HCT116 (cell line): ENCODE results near the gene ADCK1. TPM values are rescaled to one million over a fixed set of nuclear protein-coding genes. Genes with fewer than 3 reads are reported as not detected.

Experiments
- ATAC-seq: fragments of 200-7000 bp; cut with Tn5 transposase; 2 replicates; pipeline ENCODE4 v1.9.1; 2020; ENCODE audit warnings: mild to moderate bottlenecking, moderate library complexity
- BruUV-seq: library from RNA; stranded (reverse); fragments of 400-500 nt; replicated peaks from 2 replicates; lab custom pipeline; 2021; lab: Mats Ljungman, UMichigan
- CTCF ChIA-PET: fragments of 300-600 bp; sonication (Branson Sonifier 250); formaldehyde crosslinking; loops from one replicate; lab custom pipeline; 2021; ENCODE audit warnings: antibody characterized with exemption; lab: Charles Lee
- POLR2A ChIA-PET: fragments of 300-600, 350-600 bp; sonication (Branson Sonifier 250); formaldehyde crosslinking; loops from one replicate; lab custom pipeline; 2021; ENCODE audit warnings: antibody characterized with exemption; lab: Charles Lee
- RAD21 ChIA-PET, 2 experiments: fragments of 300-600 bp; sonication (Branson Sonifier 250); formaldehyde crosslinking; loops; one replicate each; lab custom pipeline; 2023; ENCODE audit warnings: low total read pairs in 2 of 2; ENCODE audit not compliant: uncharacterized antibody in 2 of 2, unreplicated experiment in 2 of 2, low non-redundant PET in 1 of 2; lab: Charles Lee
- DNase-seq: peaks from one replicate; pipeline ENCODE4 v3.0.0-alpha.2; 2010; ENCODE audit warnings: low read depth, low spot score
- H2AFZ ChIP-seq: fragments of 200-600 bp; shearing (Covaris generic), sonication (generic); 2 replicates; pipeline ENCODE4 v1.6.1; 2017; ENCODE audit warnings: low read depth, mixed run types, mixed read lengths, antibody characterized with exemption, low read length; ENCODE audit not compliant: poor library complexity, severe bottlenecking
- H3K27ac ChIP-seq: 2 replicates; pipeline ENCODE4 v1.5.1; 2012; ENCODE audit warnings: low read depth, low read length
- H3K27me3 ChIP-seq: fragments of 200-600 bp; sonication (generic); 2 replicates; pipeline ENCODE4 v1.6.1; 2016; ENCODE audit warnings: mixed run types, low read length, mixed read lengths; ENCODE audit not compliant: insufficient read depth
- H3K36me3 ChIP-seq, 2 experiments: fragments of 200-500 bp in 1 of 2; fragments of 200-600 bp in 1 of 2; sonication (Bioruptor generic) in 1 of 2; sonication (generic) in 1 of 2; 2 replicates each; pipeline versions ENCODE4 v1.5.1 to v1.6.1; 2014 to 2016; ENCODE audit warnings: low read length in 2 of 2, inconsistent platforms in 1 of 2, mixed read lengths in 1 of 2, mixed run types in 1 of 2; ENCODE audit not compliant: insufficient read depth in 2 of 2, control insufficient read depth in 1 of 2
- H3K4me1 ChIP-seq, 2 experiments: fragments of 200-600 bp in 1 of 2; sonication (generic) in 1 of 2; 2 replicates each; pipeline versions ENCODE4 v1.5.1 to v1.6.1; 2012 to 2017; ENCODE audit warnings: low read length in 2 of 2, inconsistent platforms in 1 of 2, mild to moderate bottlenecking in 1 of 2, mixed read lengths in 1 of 2, mixed run types in 1 of 2, moderate library complexity in 1 of 2; ENCODE audit not compliant: insufficient read depth in 2 of 2, control insufficient read depth in 1 of 2
- H3K4me2 ChIP-seq: fragments of 200-600 bp; sonication (generic); 2 replicates; pipeline ENCODE4 v1.6.1; 2017; ENCODE audit warnings: mixed run types, low read length, mixed read lengths
- H3K4me3 ChIP-seq, 2 experiments: fragments of 200-600 bp in 1 of 2; sonication (generic) in 1 of 2; replicated peaks in 1 of 2; 2 replicates each; pipeline ENCODE4 v1.5.1; 2011 to 2016; ENCODE audit warnings: low read length in 2 of 2, control low read depth in 1 of 2, low read depth in 1 of 2, mild to moderate bottlenecking in 1 of 2, mixed read lengths in 1 of 2, mixed run types in 1 of 2
- H3K79me2 ChIP-seq: fragments of 200-600 bp; sonication (generic); 2 replicates; pipeline ENCODE4 v1.6.1; 2017; ENCODE audit warnings: mild to moderate bottlenecking, mixed run types, low read length, moderate library complexity, mixed read lengths; ENCODE audit not compliant: insufficient read depth
- H3K9ac ChIP-seq: fragments of 200-600 bp; sonication (generic); 2 replicates; pipeline ENCODE4 v1.6.1; 2016; ENCODE audit warnings: low read length, mixed read lengths
- H3K9me2 ChIP-seq: fragments of 200-600 bp; sonication (generic), shearing (Covaris generic); 2 replicates; pipeline ENCODE4 v1.6.1; 2017; ENCODE audit warnings: mixed run types, mild to moderate bottlenecking, moderate library complexity; ENCODE audit not compliant: insufficient read depth
- H3K9me3 ChIP-seq, 2 experiments: fragments of 200-500 bp in 1 of 2; fragments of 200-600 bp in 1 of 2; sonication (Bioruptor generic) in 1 of 2; sonication (generic) in 1 of 2; 2 replicates each; pipeline ENCODE4 v1.6.1; 2014 to 2017; ENCODE audit warnings: low read length in 2 of 2, mixed read lengths in 2 of 2, inconsistent platforms in 1 of 2, low read depth in 1 of 2, mild to moderate bottlenecking in 1 of 2, mixed run types in 1 of 2, moderate library complexity in 1 of 2; ENCODE audit not compliant: control insufficient read depth in 1 of 2, insufficient read depth in 1 of 2
- H4K20me1 ChIP-seq: fragments of 200-600 bp; sonication (generic), shearing (Covaris generic); 2 replicates; pipeline ENCODE4 v1.6.1; 2017; ENCODE audit warnings: mixed run types, mild to moderate bottlenecking, moderate library complexity; ENCODE audit not compliant: insufficient read depth
- ATF3 ChIP-seq: IDR thresholded peaks from 2 replicates; pipeline ENCODE4 v1.6.1; 2012
- CEBPB ChIP-seq: IDR thresholded peaks from 2 replicates; pipeline ENCODE4 v1.6.1; 2012; ENCODE audit warnings: low read depth
- ELF1 ChIP-seq: IDR thresholded peaks from 2 replicates; pipeline ENCODE4 v1.6.1; 2012; ENCODE audit warnings: low read depth, borderline replicate concordance
- EZH2 ChIP-seq: fragments of 200-600 bp; sonication (generic); IDR thresholded peaks from 2 replicates; pipeline ENCODE4 v1.6.1; 2017; ENCODE audit warnings: antibody characterized with exemption, mixed run types
- JUND ChIP-seq: IDR thresholded peaks from 2 replicates; pipeline ENCODE4 v1.6.1; 2012
- POLR2A ChIP-seq: IDR thresholded peaks from 2 replicates; pipeline ENCODE4 v1.7.0; 2011; ENCODE audit warnings: borderline replicate concordance; ENCODE audit not compliant: insufficient read depth, insufficient read length; ENCODE audit errors: extremely low read depth
- POLR2AphosphoS5 ChIP-seq: IDR thresholded peaks from 2 replicates; pipeline ENCODE4 v1.6.1; 2011; ENCODE audit warnings: mild to moderate bottlenecking, low read depth, low read length, moderate library complexity
- RAD21 ChIP-seq: IDR thresholded peaks from 2 replicates; pipeline ENCODE4 v1.6.1; 2012; ENCODE audit warnings: low read depth, mild to moderate bottlenecking
- REST ChIP-seq: IDR thresholded peaks from 2 replicates; pipeline ENCODE4 v1.6.1; 2012; ENCODE audit warnings: low read depth
- SIN3A ChIP-seq: IDR thresholded peaks from 2 replicates; pipeline ENCODE4 v1.6.1; 2012; ENCODE audit warnings: low read depth
- SP1 ChIP-seq: IDR thresholded peaks from 2 replicates; pipeline ENCODE4 v1.6.1; 2012; ENCODE audit warnings: low read depth
- YY1 ChIP-seq: IDR thresholded peaks from 2 replicates; pipeline ENCODE4 v1.6.1; 2011; ENCODE audit warnings: low read length, low read depth, moderate library complexity, mild to moderate bottlenecking; ENCODE audit not compliant: insufficient replicate concordance; ENCODE audit errors: extremely low read depth
- ZBTB33 ChIP-seq: IDR thresholded peaks from 2 replicates; pipeline ENCODE4 v1.6.1; 2011; ENCODE audit warnings: mild to moderate bottlenecking, low read length, moderate library complexity; ENCODE audit not compliant: insufficient replicate concordance; ENCODE audit errors: extremely low read depth
- ZFX ChIP-seq: fragments of 450-650 bp; IDR thresholded peaks from 2 replicates; pipeline ENCODE4 v1.6.1; 2017
- intact Hi-C: fragments of 100-400 bp; cut with micrococcal nuclease; formaldehyde crosslinking; loops from 2 replicates; pipeline ENCODE4 v1.10.0; 2022
- total RNA-seq: library from RNA; stranded (reverse); gene quantifications from one replicate; pipeline ENCODE4 v1.2.1, GENCODE V29; 2021; ENCODE audit not compliant: unreplicated experiment

ADCK1 gene
- total RNA-seq, 1 experiment from 2014 or later: 6.0 TPM

GRCh38 chr14:77752799-77753516 is 47.0 kb upstream of the ADCK1 start:
- peaks cover 67% of the 10 kb centered on the region for H3K79me2 ChIP-seq
- TSS peak; percentile 0 for BruUV-seq
- peaks cover 34 to 40% of the 10 kb centered on the region in 2 experiments for H3K36me3 ChIP-seq
- H3K9me2 ChIP-seq: no peaks in the 10 kb centered on the region
- H4K20me1 ChIP-seq: peaks cover 11% of the 10 kb centered on the region
- H3K9ac ChIP-seq: no peak overlapping the region
- H3K9me3 ChIP-seq: no peaks in the 10 kb centered on the region
- POLR2A ChIA-PET: no interaction called here
- no peak for TF ChIP-seq JUND
- TF ChIP-seq ZBTB33: no peak
- no peak for TF ChIP-seq CEBPB
- TF ChIP-seq POLR2A: no peak
- no peak for TF ChIP-seq REST
- no peak for TF ChIP-seq ATF3
- TF ChIP-seq EZH2: no peak
- no peak for TF ChIP-seq ELF1
- no peak for TF ChIP-seq POLR2AphosphoS5
- TF ChIP-seq SIN3A: no peak
- no peak for TF ChIP-seq ZFX
- TF ChIP-seq YY1: no peak
- no peak for TF ChIP-seq RAD21
- no peak for TF ChIP-seq SP1
- TF ChIP-seq, all 23 proteins: peak for 0
- Histone ChIP-seq H3K4me1 (no peaks in the 10 kb centered on the region), H3K27me3 (no peaks in the 10 kb centered on the region), H3K27ac (no peak overlapping the region), H3K4me2 (no peak overlapping the region), H3K4me3 (no peak overlapping the region), H2AFZ (no peak overlapping the region)
- DNase-seq (no peak), ATAC-seq (no peak)
- RAD21 ChIA-PET: no interaction called here
- CTCF ChIA-PET: interaction anchor here (1.2 kb wide), 1 partner anchor 9 kb away, joined by 3 read pairs; no protein-coding TSS in a partner anchor
- intact Hi-C loops: no loop called here
